HepG2 (cell line): ENCODE data around the gene EFCAB8. TPM values are rescaled to one million over a fixed set of nuclear protein-coding genes. Genes with fewer than 3 reads are reported as not detected.
A peak's percentile ranks its signal among the peaks of the same experiment; 100 is the strongest.

Experiments
- ARID4A ChIP-seq: sonication (generic); formaldehyde crosslinking; IDR thresholded peaks from 2 replicates; pipeline ENCODE4 v1.5.0; 2020; ENCODE audit warnings: mild to moderate bottlenecking, missing genetic modification reagents, borderline replicate concordance
- BRD4 ChIP-seq: sonication (generic); formaldehyde crosslinking; IDR thresholded peaks from 2 replicates; pipeline ENCODE4 v1.4.0; 2020; ENCODE audit warnings: missing genetic modification reagents
- E2F5 ChIP-seq: sonication (generic); formaldehyde crosslinking; conservative IDR thresholded peaks from 2 replicates; pipeline ENCODE4 v1.4.0; 2020; ENCODE audit warnings: missing genetic modification reagents
- ERF ChIP-seq: IDR thresholded peaks from 2 replicates; pipeline ENCODE4 v1.6.1; 2018; ENCODE audit warnings: missing biosample characterization, missing genetic modification reagents
- HDAC6 ChIP-seq: fragments of 200-600 bp; sonication (generic); IDR thresholded peaks from 2 replicates; pipeline ENCODE4 v1.7.0; 2017; ENCODE audit warnings: mild to moderate bottlenecking, antibody characterized with exemption, low read length, low read depth
- HNF4A ChIP-seq: sonication (generic); formaldehyde crosslinking; IDR thresholded peaks from 2 replicates; pipeline ENCODE4 v1.4.0; 2020; ENCODE audit warnings: missing genetic modification reagents
- HNRNPL ChIP-seq: fragments of 200-400 bp; formaldehyde crosslinking; IDR thresholded peaks from 2 replicates; pipeline ENCODE4 v1.6.1; 2017; ENCODE audit warnings: mild to moderate bottlenecking, low read depth, low read length
- HOXA5 ChIP-seq: sonication (generic); formaldehyde crosslinking; IDR thresholded peaks from 2 replicates; pipeline ENCODE4 v1.4.0; 2020; ENCODE audit warnings: missing genetic modification reagents
- POLR2AphosphoS2 ChIP-seq: IDR thresholded peaks from 2 replicates; pipeline ENCODE4 v1.6.1; 2011; ENCODE audit warnings: low read depth, low read length, improper control_type of control experiment
- SRF ChIP-seq: IDR thresholded peaks from 2 replicates; pipeline ENCODE4 v1.6.1; 2011; ENCODE audit warnings: mild to moderate bottlenecking, low read depth, low read length, moderate library complexity
- YEATS2 ChIP-seq: sonication (generic); formaldehyde crosslinking; IDR thresholded peaks from 2 replicates; pipeline ENCODE4 v1.4.0; 2020; ENCODE audit warnings: missing genetic modification reagents, borderline replicate concordance
- ZBTB49 ChIP-seq: sonication (generic); formaldehyde crosslinking; IDR thresholded peaks from 2 replicates; pipeline ENCODE4 v1.4.0; 2020; ENCODE audit warnings: missing genetic modification reagents, borderline replicate concordance
- ZMYM3 ChIP-seq: sonication (generic); formaldehyde crosslinking; IDR thresholded peaks from 2 replicates; pipeline ENCODE4 v1.5.1; 2020; ENCODE audit warnings: mild to moderate bottlenecking, missing genetic modification reagents
- ZNF496 ChIP-seq: sonication (generic); formaldehyde crosslinking; IDR thresholded peaks from 2 replicates; pipeline ENCODE4 v1.8.1; 2023; ENCODE audit warnings: mild to moderate bottlenecking, moderate library complexity, missing genetic modification reagents; ENCODE audit not compliant: insufficient replicate concordance
- ZNF552 ChIP-seq: sonication (generic); formaldehyde crosslinking; IDR thresholded peaks from 2 replicates; pipeline ENCODE4 v1.9.0; 2022; ENCODE audit warnings: missing genetic modification reagents, mild to moderate bottlenecking, borderline replicate concordance
- ZNF577 ChIP-seq: sonication (generic); formaldehyde crosslinking; IDR thresholded peaks from 2 replicates; pipeline ENCODE4 v1.4.0; 2020; ENCODE audit warnings: mild to moderate bottlenecking, low read depth, missing genetic modification reagents, borderline replicate concordance
- ZNF639 ChIP-seq: conservative IDR thresholded peaks from 2 replicates; pipeline ENCODE4 v1.6.1; 2018; ENCODE audit warnings: missing genetic modification reagents
- ZNF747 ChIP-seq: sonication (generic); formaldehyde crosslinking; IDR thresholded peaks from 2 replicates; pipeline ENCODE4 v1.8.1; 2023; ENCODE audit warnings: missing genetic modification reagents, mild to moderate bottlenecking, borderline replicate concordance
- ZNF772 ChIP-seq: sonication (generic); formaldehyde crosslinking; IDR thresholded peaks from 2 replicates; pipeline ENCODE4 v1.5.0; 2020; ENCODE audit warnings: mild to moderate bottlenecking, missing genetic modification reagents
- ZSCAN31 ChIP-seq: sonication (generic); formaldehyde crosslinking; IDR thresholded peaks from 2 replicates; pipeline ENCODE4 v1.5.0; 2020; ENCODE audit warnings: low read depth, mild to moderate bottlenecking, missing genetic modification reagents
- polyA plus RNA-seq, 8 experiments: library from polyadenylated mRNA; depleted of rRNA in 3 of 8; stranded (reverse) in 7 of 8; unstranded in 1 of 8; fragments of >200 nt; fragmentation: Illumina TruSeq in 4 of 8; extraction: Trizol in 4 of 8; gene quantifications; 2 replicates each; pipeline versions ENCODE4 v1.2.1 to v1.2.3, GENCODE V29; 2011 to 2016; ENCODE audit warnings: low read depth in 4 of 8, missing spikeins in 1 of 8, mixed read lengths in 1 of 8; ENCODE audit not compliant: insufficient read depth in 1 of 8
- total RNA-seq, 5 experiments: library from RNA; depleted of rRNA; stranded (reverse); fragments of >200 nt; fragmentation: Illumina TruSeq; extraction: Trizol; gene quantifications; 2 replicates each; pipeline ENCODE4 v1.2.3, GENCODE V29; 2016; ENCODE audit warnings: low read depth in 1 of 5

EFCAB8 gene
- total and polyA plus RNA-seq, 2 of the 13 experiments (the other 11 are each of a cell fraction or from before 2014, with no cell fraction given): 0.15 to 0.22 TPM

- peak; percentile 56; the same call in 1 of the 2 replicates for TF ChIP-seq ZBTB49 (CRISPR knock-in tag)
- peak; percentile 98 for TF ChIP-seq ZNF772
- TF ChIP-seq SRF: 0 out of 2 replicates have a peak, but pooled peaks have one; percentile 31
- TF ChIP-seq HDAC6: no peak
- no peak for TF ChIP-seq ZNF496 (CRISPR knock-in tag)
- no peak for TF ChIP-seq ZNF577 (CRISPR knock-in tag)
- peak; percentile 85 for TF ChIP-seq HNF4A (CRISPR knock-in tag)
- peak; percentile 77; the same call in 1 of the 2 replicates for TF ChIP-seq HOXA5 (CRISPR knock-in tag)
- peak; percentile 84 for TF ChIP-seq HNRNPL
- TF ChIP-seq BRD4 (CRISPR knock-in tag): peak; percentile 58; the same call in 1 of the 2 replicates
- no peak for TF ChIP-seq POLR2AphosphoS2
- TF ChIP-seq ZNF552 (CRISPR knock-in tag): peak; percentile 84; the same call in 1 of the 2 replicates
- peak; percentile 75; the same call in 1 of the 2 replicates for TF ChIP-seq ZNF639 (CRISPR knock-in tag)
- peak; percentile 92; the same call in 1 of the 2 replicates for TF ChIP-seq ZSCAN31 (CRISPR knock-in tag)
- TF ChIP-seq YEATS2 (CRISPR knock-in tag): peak; percentile 83; the same call in 1 of the 2 replicates
- peak; percentile 87 for TF ChIP-seq ARID4A (CRISPR knock-in tag)
- no peak for TF ChIP-seq E2F5 (CRISPR knock-in tag)
- TF ChIP-seq ZMYM3: peak; percentile 98
- TF ChIP-seq ZNF747 (CRISPR knock-in tag): peak; percentile 98
- peak; percentile 99 for TF ChIP-seq ERF
Measured at GRCh38 chr20:33005908-33006775, 147.4 kb downstream of the EFCAB8 start (continued).
